ENCODE measurements around the gene BCOR.

Gene BCOR

DNA sequence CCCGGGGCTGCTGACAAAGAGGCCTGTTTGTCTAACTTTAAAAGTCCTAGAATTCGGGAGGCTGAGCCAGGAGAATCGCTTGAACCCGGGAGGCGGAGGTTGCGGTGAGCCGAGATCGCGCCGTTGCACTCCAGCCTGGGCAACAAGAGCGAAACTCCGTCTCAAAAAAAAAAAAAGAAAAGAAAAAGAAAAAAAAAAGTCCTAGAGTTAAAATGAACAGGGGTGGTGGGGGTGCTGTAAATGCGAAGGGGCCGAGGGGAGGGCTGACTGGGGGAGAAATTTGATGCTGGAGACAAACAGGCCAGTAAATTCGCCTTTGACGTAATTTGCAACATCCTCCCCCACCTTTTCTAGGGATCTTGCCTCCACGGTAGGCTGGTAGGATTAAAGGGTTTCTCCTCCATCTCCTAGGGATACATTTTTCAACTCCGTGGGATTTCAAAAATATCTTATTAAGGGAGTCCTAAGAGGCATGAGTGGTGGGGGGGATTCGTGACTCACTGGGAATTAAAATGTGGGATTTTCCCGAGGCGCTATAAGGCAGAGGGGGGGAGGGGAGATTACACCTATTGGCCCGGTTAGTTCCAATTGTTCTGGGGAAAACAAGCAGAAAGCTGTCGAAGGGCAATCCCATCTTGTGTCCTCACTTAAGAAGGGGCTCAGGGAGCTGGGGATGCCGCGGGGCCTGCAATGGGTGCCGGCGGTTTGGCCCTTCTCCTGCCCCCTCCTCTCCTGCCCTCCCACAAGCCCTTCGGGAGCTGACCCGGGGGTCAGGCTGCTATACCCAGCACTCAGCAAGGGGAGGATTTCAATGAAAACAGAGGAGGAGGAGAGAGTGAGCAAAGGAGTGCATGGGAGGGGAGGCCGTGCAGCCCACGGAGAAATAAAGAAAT, 3.0 kb upstream of the BCOR start:
- no peak overlapping the region for H3K9ac ChIP-seq (ENCODE audit: low read length)
- H2BK5ac ChIP-seq (ENCODE audit: low read depth, low read length, poor library complexity, severe bottlenecking): no peak overlapping the region
- H3K4me2 ChIP-seq (ENCODE audit: low read length, poor library complexity, severe bottlenecking): no peak overlapping the region

DNA sequence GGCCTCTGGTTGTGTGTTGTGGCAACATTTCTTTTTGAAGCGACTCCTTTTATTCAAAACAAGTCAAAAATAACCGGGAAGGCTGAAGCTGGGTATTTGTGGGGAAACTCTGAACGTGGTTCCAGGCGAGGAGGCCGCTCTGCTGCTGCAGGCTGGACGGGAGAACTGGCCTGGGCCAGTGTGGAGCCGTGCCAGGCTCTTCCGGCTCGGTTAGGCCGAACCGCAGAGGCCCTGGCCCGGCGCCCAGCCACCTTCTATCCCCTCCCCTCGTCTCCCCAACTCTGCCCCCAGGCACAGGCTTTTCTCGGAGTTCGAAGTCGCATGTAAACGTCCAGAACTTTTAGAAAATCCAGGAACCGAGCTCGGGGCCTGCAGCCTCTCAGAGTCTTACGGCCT, 2.4 kb upstream of the BCOR start:
- no peak overlapping the region for H2BK120ac ChIP-seq (ENCODE audit: low read depth, low read length)
- no peaks in the 10 kb centered on the region for H3K9me3 ChIP-seq (ENCODE audit: control insufficient read depth, low read length)
- H3K9ac ChIP-seq (ENCODE audit: low read length): no peak overlapping the region
- no peak overlapping the region for H3K4me2 ChIP-seq (ENCODE audit: low read length, poor library complexity, severe bottlenecking)
- H3K18ac ChIP-seq (ENCODE audit: low read depth in 1 of 2, low read length in 2 of 2): peak overlapping the region in 1 of 2 experiments; percentile 33
- H2AFZ ChIP-seq (ENCODE audit: low read depth, low read length): no peak overlapping the region
- peak overlapping the region; percentile 81 for H3K27ac ChIP-seq (ENCODE audit: low read length, poor library complexity, severe bottlenecking)
- H3K79me1 ChIP-seq (replicated peaks; ENCODE audit: low read length, poor library complexity, severe bottlenecking): peaks cover 6% of the 10 kb centered on the region
- H2BK5ac ChIP-seq (ENCODE audit: low read depth, low read length, poor library complexity, severe bottlenecking): no peak overlapping the region
- peak overlapping the region; percentile 39 for H4K91ac ChIP-seq (ENCODE audit: low read length)
- peaks cover 0 to 3% of the 10 kb centered on the region in 2 experiments for H3K36me3 ChIP-seq (ENCODE audit: control insufficient read depth in 1 of 2, insufficient read depth in 2 of 2, low read depth in 1 of 2, low read length in 2 of 2)
- WGBS: 20% methylated on average over 15 of the region's 21 CpGs
- no peak overlapping the region for H2BK15ac ChIP-seq (ENCODE audit: low read depth, poor library complexity, severe bottlenecking)
- peaks cover 13% of the 10 kb centered on the region for H3K4me1 ChIP-seq (ENCODE audit: control insufficient read depth, insufficient read depth, low read depth, low read length)
- no peak overlapping the region for H2AK5ac ChIP-seq (ENCODE audit: low read length, severe bottlenecking)
- no peak overlapping the region for H3K4ac ChIP-seq (ENCODE audit: low read depth in 1 of 2, low read length in 2 of 2)
- DNase-seq: peak; percentile 62
- H3K23ac ChIP-seq (ENCODE audit: low read length in 2 of 2): no peak overlapping the region
- no peak overlapping the region for H3K4me3 ChIP-seq (ENCODE audit: insufficient read depth in 1 of 2, low read depth in 1 of 2, low read length in 2 of 2)
- no peak overlapping the region for H2BK12ac ChIP-seq (ENCODE audit: low read length in 2 of 2)
- H3K14ac ChIP-seq (ENCODE audit: low read length in 2 of 2): no peak overlapping the region
- peak overlapping the region; percentile 54 for H4K8ac ChIP-seq (ENCODE audit: low read length)
- peaks cover 0 to 47% of the 10 kb centered on the region in 2 experiments for H3K27me3 ChIP-seq (ENCODE audit: control insufficient read depth in 1 of 2, insufficient read depth in 1 of 2, low read length in 2 of 2)

More for the DNA sequence above, 3.0 kb upstream of the BCOR start:
- WGBS: 24% methylated on average over 18 of the region's 31 CpGs
- Histone ChIP-seq H3K9me3 (ENCODE audit: control insufficient read depth, low read length) (no peaks in the 10 kb centered on the region), H4K91ac (ENCODE audit: low read length) (peak overlapping the region; percentile 39), H4K8ac (ENCODE audit: low read length) (no peak overlapping the region), H3K23ac (ENCODE audit: low read length in 2 of 2) (no peak overlapping the region), H2BK15ac (ENCODE audit: low read depth, poor library complexity, severe bottlenecking) (no peak overlapping the region), H3K14ac (ENCODE audit: low read length in 2 of 2) (no peak overlapping the region), H2BK12ac (ENCODE audit: low read length in 2 of 2) (peak overlapping the region in 1 of 2 experiments; percentile 39), H3K36me3 (ENCODE audit: control insufficient read depth in 1 of 2, insufficient read depth in 2 of 2, low read depth in 1 of 2, low read length in 2 of 2) (peaks cover 0 to 3% of the 10 kb centered on the region in 2 experiments), H3K27me3 (ENCODE audit: control insufficient read depth in 1 of 2, insufficient read depth in 1 of 2, low read length in 2 of 2) (peaks cover 0 to 44% of the 10 kb centered on the region in 2 experiments), H2BK120ac (ENCODE audit: low read depth, low read length) (no peak overlapping the region), H3K4me1 (ENCODE audit: control insufficient read depth, insufficient read depth, low read depth, low read length) (peaks cover 17% of the 10 kb centered on the region), H3K27ac (ENCODE audit: low read length, poor library complexity, severe bottlenecking) (peak overlapping the region; percentile 81), H3K4ac (ENCODE audit: low read depth in 1 of 2, low read length in 2 of 2) (no peak overlapping the region), H3K4me3 (ENCODE audit: insufficient read depth in 1 of 2, low read depth in 1 of 2, low read length in 2 of 2) (no peak overlapping the region), H2AFZ (ENCODE audit: low read depth, low read length) (no peak overlapping the region), H3K79me1 (replicated peaks; ENCODE audit: low read length, poor library complexity, severe bottlenecking) (peaks cover 6% of the 10 kb centered on the region), H2AK5ac (ENCODE audit: low read length, severe bottlenecking) (no peak overlapping the region), H3K18ac (ENCODE audit: low read depth in 1 of 2, low read length in 2 of 2) (no peak overlapping the region)
- DNase-seq: peak; percentile 39

DNA sequence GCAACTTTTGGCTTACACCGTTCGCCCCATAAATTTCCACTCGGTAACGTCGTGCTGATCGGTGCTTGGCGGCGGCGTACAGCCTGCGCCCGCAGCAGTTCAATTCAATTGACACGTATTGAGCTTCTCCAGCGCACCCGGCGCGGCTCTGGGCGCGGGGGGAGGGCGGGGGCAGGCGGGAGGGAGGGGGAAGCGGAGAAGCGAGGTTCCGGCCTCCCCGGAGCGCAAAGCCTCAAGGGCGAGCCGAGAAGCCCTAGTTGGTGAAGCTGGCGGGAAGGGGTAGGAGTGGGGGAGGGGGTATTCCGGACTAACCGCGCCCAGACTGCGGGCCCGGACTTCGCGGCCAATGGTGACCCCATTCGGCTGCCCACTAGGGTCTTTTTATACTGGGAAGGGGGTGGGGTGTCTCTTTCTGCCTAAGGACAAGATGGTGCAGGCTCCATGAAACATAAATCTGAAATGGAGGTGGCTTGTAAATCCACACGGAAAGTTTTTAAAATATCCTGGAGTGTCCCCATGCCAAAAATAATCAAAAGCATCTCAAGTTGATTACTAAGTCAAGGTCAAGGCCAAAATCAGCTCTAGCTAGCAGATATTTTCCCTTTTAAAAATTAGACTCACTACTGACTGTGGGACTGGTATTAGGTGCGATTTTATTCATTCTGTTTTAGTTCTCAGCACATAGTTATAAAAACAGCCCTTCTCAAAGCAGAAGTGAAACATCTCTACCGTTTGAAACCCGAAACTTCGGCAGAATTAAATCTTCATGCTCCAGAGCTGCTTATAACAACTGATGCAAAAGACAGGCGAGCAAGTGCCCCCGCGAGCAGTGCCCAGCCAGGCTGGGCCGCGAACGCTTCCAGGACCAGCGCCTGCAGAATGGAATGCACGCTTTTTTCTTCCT, 1.5 kb upstream of the BCOR start:
- Histone ChIP-seq H3K18ac (ENCODE audit: low read depth in 1 of 2, low read length in 2 of 2) (peak overlapping the region; percentile 33 to 78), H2BK12ac (ENCODE audit: low read length in 2 of 2) (no peak overlapping the region), H2AFZ (ENCODE audit: low read depth, low read length) (no peak overlapping the region), H3K36me3 (ENCODE audit: control insufficient read depth in 1 of 2, insufficient read depth in 2 of 2, low read depth in 1 of 2, low read length in 2 of 2) (peaks cover 0 to 3% of the 10 kb centered on the region in 2 experiments), H3K4me2 (ENCODE audit: low read length, poor library complexity, severe bottlenecking) (peak overlapping the region; percentile 87), H3K27ac (ENCODE audit: low read length, poor library complexity, severe bottlenecking) (peak overlapping the region; percentile 81), H3K4ac (ENCODE audit: low read depth in 1 of 2, low read length in 2 of 2) (peak overlapping the region in 1 of 2 experiments; percentile 28), H3K23ac (ENCODE audit: low read length in 2 of 2) (no peak overlapping the region), H3K79me1 (replicated peaks; ENCODE audit: low read length, poor library complexity, severe bottlenecking) (peaks cover 6% of the 10 kb centered on the region), H3K4me3 (ENCODE audit: insufficient read depth in 1 of 2, low read depth in 1 of 2, low read length in 2 of 2) (peak overlapping the region in 1 of 2 experiments; percentile 69), H3K14ac (ENCODE audit: low read length in 2 of 2) (no peak overlapping the region), H4K91ac (ENCODE audit: low read length) (no peak overlapping the region), H3K9me3 (ENCODE audit: control insufficient read depth, low read length) (no peaks in the 10 kb centered on the region), H2BK5ac (ENCODE audit: low read depth, low read length, poor library complexity, severe bottlenecking) (no peak overlapping the region), H3K9ac (ENCODE audit: low read length) (no peak overlapping the region), H3K27me3 (ENCODE audit: control insufficient read depth in 1 of 2, insufficient read depth in 1 of 2, low read length in 2 of 2) (peaks cover 0 to 51% of the 10 kb centered on the region in 2 experiments), H2BK120ac (ENCODE audit: low read depth, low read length) (no peak overlapping the region), H2AK5ac (ENCODE audit: low read length, severe bottlenecking) (no peak overlapping the region), H2BK15ac (ENCODE audit: low read depth, poor library complexity, severe bottlenecking) (no peak overlapping the region), H4K8ac (ENCODE audit: low read length) (no peak overlapping the region), H3K4me1 (ENCODE audit: control insufficient read depth, insufficient read depth, low read depth, low read length) (peaks cover 9% of the 10 kb centered on the region)
- peak; percentile 55 for DNase-seq
- 9% methylated on average over 28 of the region's 49 CpGs for WGBS

Data from mesenchymal stem cell (in vitro differentiated cells and primary cell).